Heart right ventricle (tissue), 16 donors: Measurements from ENCODE around the gene RFX8. TPM values are rescaled to one million over a fixed set of nuclear protein-coding genes. Genes with fewer than 3 reads are reported as not detected.

Experiments used
- ATAC-seq, 8 donors: fragments of 200-7000 bp; cut with Tn5 transposase; one replicate each; pipeline ENCODE4 v1.9.1; 2020; ENCODE audit warnings: mild to moderate bottlenecking in 8 of 8, moderate library complexity in 8 of 8, moderate number of reproducible peaks in 1 of 8
- DNase-seq, 2 donors: peaks; one replicate each; pipeline ENCODE4 v3.0.0-alpha.2; 2020
- H3K27ac ChIP-seq, 10 donors: fragments of 200-600 bp; sonication (generic) in 2 of 10; one replicate each; pipeline versions ENCODE4 v1.5.0 to v1.8.0; 2020 to 2022; ENCODE audit warnings: mild to moderate bottlenecking in 3 of 10
- H3K27me3 ChIP-seq, 7 donors: fragments of 200-600 bp; one replicate each; pipeline ENCODE4 v1.8.0; 2021 to 2022; ENCODE audit warnings: mild to moderate bottlenecking in 2 of 7
- H3K36me3 ChIP-seq, 9 donors: fragments of 200-600 bp; sonication (generic) in 1 of 9; one replicate each; pipeline versions ENCODE4 v1.5.0 to v1.8.0; 2020 to 2022; ENCODE audit warnings: mild to moderate bottlenecking in 2 of 9
- H3K4me1 ChIP-seq, 9 donors: fragments of 200-600 bp; sonication (generic) in 1 of 9; one replicate each; pipeline versions ENCODE4 v1.5.0 to v1.8.0; 2020 to 2022; ENCODE audit warnings: mild to moderate bottlenecking in 4 of 9
- H3K4me3 ChIP-seq, 10 donors: fragments of 200-600 bp; sonication (generic) in 2 of 10; one replicate each; pipeline versions ENCODE4 v1.5.0 to v1.8.0; 2020 to 2022; ENCODE audit warnings: mild to moderate bottlenecking in 7 of 10, moderate library complexity in 2 of 10
- H3K9me3 ChIP-seq, 11 donors: fragments of 200-600 bp in 10 of 11; sonication (generic) in 2 of 11; one replicate each; pipeline versions ENCODE4 v1.5.0 to v1.8.0; 2013 to 2022; ENCODE audit warnings: mild to moderate bottlenecking in 2 of 11, control low read depth in 1 of 11, moderate library complexity in 1 of 11
- CTCF ChIP-seq, 9 donors: fragments of 200-600 bp; sonication (generic) in 2 of 9; IDR thresholded peaks; one replicate each; pipeline versions ENCODE4 v1.5.0 to v1.8.0; 2021 to 2022; ENCODE audit warnings: antibody characterized with exemption in 9 of 9, mild to moderate bottlenecking in 5 of 9, moderate library complexity in 1 of 9
- WGBS, 2 donors: extraction: QIAGEN DNeasy Blood & Tissue Kit; methylation state at CpG; one replicate each; pipeline ENCODE4 v1.1.7; 2013; ENCODE audit warnings: inconsistent platforms in 1 of 2; 5-methylcytosine and 5-hydroxymethylcytosine counted together
- intact Hi-C, 10 donors: fragments of 100-400 bp; cut with DNase I; formaldehyde crosslinking; loops; one replicate each; pipeline versions ENCODE4 v1.11.1 to v1.14.2; 2022
- polyA plus RNA-seq, 2 donors: library from polyadenylated mRNA; stranded (reverse); fragments of 200-250 nt; gene quantifications; one replicate each; pipeline ENCODE4 v1.2.3, GENCODE V29; 2013
- total RNA-seq, 10 donors: library from RNA; stranded (reverse); fragmentation: NEBNext Ultra II Directional in 3 of 10; extraction: Animal tissue kit (Norgen Biotek cat#: 25700) in 3 of 10; gene quantifications; one replicate each; pipeline versions ENCODE4 v1.2.1 to v1.2.4, GENCODE V29; 2021 to 2023
- donor health status: Arrhythmogenic right ventricular cardiomyopathy.
- donor health status: ischemic (EF 13 %, LVEDD 7.1; RV severe dilation, severe dysfunction).
- donor health status: healthy with polysubstance abuse.
- donor health status: DM: no; HTN: yes; CAD: no.
- donor health status: DM: no; HTN: no; CAD: no.
- donor health status: ischemic (EF 25% LVEDD 6.9; RV normal size, moderate dysfunction).
- donor health status: ischemic (EF 25% LVEDD 5.7; RV mildly dilated, moderate dysfunction).
- donor health status: healthy.
- donor health status: DM: yes; HTN: yes; CAD: no.
- donor health status: Ischemic cardiomyopathy.
- donor health status: ischemic (EF 35%, LVEDD 5.7; RV mildly dilated, moderate dysfunction).
- donor health status: nonischemic (EF 11% LVEDD 7.7; RV severe dilation, severe dysfunction).
- donor health status: DM: yes; HTN: yes; CAD: no.
- donor health status: PGD.
- donor health status: ischemic (EF 29% LVEDD 5.4; RV normal size, mild dysfunction).
- donor health status: nonischemic (EF 23%, LVEDD 6.1; RV moderate dilation, normal function).

The RFX8 gene
- total and polyA plus RNA-seq, 12 donors, result 0.15 to 0.44 (median 0.16) TPM; not detected in 5

- no peaks in the 10 kb centered on the region for H3K36me3 ChIP-seq
- 88 to 94% methylated on average over 5 of the region's 5 CpGs for WGBS, 2 donors
These were observed 58.3 kb downstream of the RFX8 start for GRCh38 chr2:101416609-101417008.

DNA sequence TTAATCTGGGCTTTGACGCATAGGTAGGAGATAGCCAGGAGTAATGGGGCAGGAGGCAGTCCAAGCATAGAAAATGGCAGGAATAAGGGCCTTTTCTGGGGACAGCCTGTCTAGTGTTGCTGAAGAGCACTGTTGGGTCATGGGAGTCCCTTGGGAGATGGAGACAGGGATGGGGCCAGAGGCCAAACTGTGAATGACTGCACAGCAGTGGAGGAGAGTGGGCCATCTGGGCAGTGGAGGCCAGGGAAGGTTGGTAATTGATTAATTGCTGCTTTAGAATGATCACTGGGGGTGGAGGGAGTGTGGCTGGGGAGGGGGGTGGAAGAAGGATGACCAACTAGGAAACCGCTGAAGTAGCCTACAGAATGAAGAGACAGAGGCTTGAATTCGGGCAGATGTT lies 59.0 kb downstream of the RFX8 start:
- 96 to 100% methylated on average over 3 of the region's 3 CpGs for WGBS, 2 donors
- Histone ChIP-seq H3K4me3 (no peak overlapping the region), H3K27ac (no peak overlapping the region), H3K4me1 (peaks cover 0 to 7% (median 0%) of the 10 kb centered on the region in 9 donors), H3K9me3 (peaks cover 0 to 6% (median 0%) of the 10 kb centered on the region in 11 donors), H3K36me3 (no peaks in the 10 kb centered on the region), H3K27me3 (no peaks in the 10 kb centered on the region)
- no peak for TF ChIP-seq CTCF (IDR thresholded peaks at IDR 0.05)
- DNase-seq (no peak), ATAC-seq (no peak)
- intact Hi-C loops, result loop anchor here in 4 of 10 donors (5.0 to 10.0 kb wide), 4 partner anchors 101 to 569 kb away; partner anchors contain the start of gene MAP4K4 (in 2 of the 4)

More at GRCh38 chr2:101416609-101417008, 58.3 kb downstream of the RFX8 start:
- H3K27me3 ChIP-seq, result no peaks in the 10 kb centered on the region
- H3K9me3 ChIP-seq, result peaks cover 0 to 6% (median 0%) of the 10 kb centered on the region in 11 donors
- no peak overlapping the region for H3K4me3 ChIP-seq
- DNase-seq, result no peak
- intact Hi-C loops, result loop anchor here in 4 of 10 donors (5.0 to 10.0 kb wide), 4 partner anchors 101 to 568 kb away; partner anchors contain the start of gene MAP4K4 (in 2 of the 4)
- no peak for ATAC-seq
- no peak overlapping the region for H3K27ac ChIP-seq
- peaks cover 0 to 7% (median 0%) of the 10 kb centered on the region in 9 donors for H3K4me1 ChIP-seq
- no peak for TF ChIP-seq CTCF (IDR thresholded peaks at IDR 0.05)

GRCh38 chr2:101415220-101415619 lies 59.7 kb downstream of the RFX8 start:
- Histone ChIP-seq H3K36me3 (no peaks in the 10 kb centered on the region), H3K4me1 (peaks cover 0 to 7% (median 0%) of the 10 kb centered on the region in 9 donors), H3K9me3 (peaks cover 0 to 6% (median 0%) of the 10 kb centered on the region in 11 donors), H3K4me3 (no peak overlapping the region), H3K27me3 (no peaks in the 10 kb centered on the region), H3K27ac (no peak overlapping the region)
- 98 to 100% methylated on average over 2 of the region's 2 CpGs for WGBS, 2 donors
- ATAC-seq (no peak), DNase-seq (no peak)
- intact Hi-C loops, result loop anchor here in 4 of 10 donors (5.0 to 10.0 kb wide), 4 partner anchors 102 to 570 kb away; partner anchors contain the start of gene MAP4K4 (in 2 of the 4)
- no peak for TF ChIP-seq CTCF (IDR thresholded peaks at IDR 0.05)

- DNase-seq (no peak), ATAC-seq (no peak)
- H3K4me1 ChIP-seq, result no peaks in the 10 kb centered on the region
- WGBS, 2 donors, result 89 to 90% methylated on average over 9 of the region's 9 CpGs
- H3K9me3 ChIP-seq, result peaks cover 0 to 6% (median 0%) of the 10 kb centered on the region in 11 donors
- no peak overlapping the region for H3K4me3 ChIP-seq
- intact Hi-C loops, result loop anchor here in 2 of 10 donors (10.0 kb wide), 2 partner anchors 283 to 573 kb away; partner anchors contain the start of gene MAP4K4 (in 2 of the 2)
- no peaks in the 10 kb centered on the region for H3K36me3 ChIP-seq
- H3K27ac ChIP-seq, result no peak overlapping the region
- no peak for TF ChIP-seq CTCF (IDR thresholded peaks at IDR 0.05)
- H3K27me3 ChIP-seq, result no peaks in the 10 kb centered on the region
These were observed 62.7 kb downstream of the RFX8 start for GRCh38 chr2:101412092-101412694.
